Fibroblast of skin of abdomen (primary cell): Measurements from ENCODE around the gene UBAC2.

ENCODE experiments used
- DNase-seq: peaks from one replicate; pipeline ENCODE4 v3.0.0-alpha.2; 2013

The UBAC2 gene

DNA sequence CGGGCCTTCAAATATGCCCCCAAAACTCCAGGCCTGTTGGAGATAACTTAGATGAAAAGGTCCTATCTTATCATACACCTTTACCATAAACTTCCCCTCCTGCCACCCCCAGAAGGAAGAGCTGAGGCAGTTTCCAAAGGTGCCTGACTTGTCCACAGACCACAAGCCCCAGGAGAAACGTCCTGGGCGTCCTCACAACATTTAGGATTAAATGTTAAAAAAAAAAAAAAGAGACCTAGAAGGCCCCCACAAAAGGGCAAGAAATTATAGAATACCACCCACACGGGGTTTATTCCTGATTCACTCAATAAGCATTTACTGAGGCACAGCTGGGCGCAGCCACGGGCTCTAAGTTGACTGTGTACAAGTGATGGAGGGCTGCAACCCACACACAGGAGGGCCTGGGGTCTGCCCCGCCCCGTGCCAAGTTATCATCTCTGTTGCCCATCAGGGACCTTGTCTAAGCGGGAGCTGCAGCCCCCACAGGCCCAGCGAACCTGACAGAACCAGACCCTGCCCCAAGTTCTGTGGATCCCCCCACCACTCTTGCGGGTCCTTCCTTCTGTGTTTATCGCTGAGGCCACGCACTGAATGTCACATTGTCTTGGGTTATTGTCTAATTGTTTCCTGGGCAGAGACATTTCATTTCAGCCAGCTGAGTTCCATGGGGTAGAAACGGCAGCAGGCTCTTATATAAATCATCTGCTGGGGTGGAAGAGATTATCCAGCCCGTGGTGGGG, 217.6 kb downstream of the UBAC2 start:
- no peak for DNase-seq

DNA sequence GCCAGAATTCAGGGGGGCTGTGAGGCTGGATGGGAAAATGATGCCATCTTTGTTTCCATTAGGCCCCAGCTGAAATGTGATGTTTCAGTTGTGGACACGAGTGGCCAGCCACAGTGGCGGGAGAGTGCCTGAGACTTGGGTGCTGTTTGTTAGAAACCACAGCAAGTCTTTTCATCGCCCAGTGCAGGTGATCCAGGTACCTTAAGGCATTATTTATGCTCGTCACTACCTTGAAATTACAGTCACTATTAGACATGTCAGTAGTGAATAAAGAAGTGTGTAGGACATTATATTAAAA, 218.1 kb downstream of the UBAC2 start:
- no peak for DNase-seq

DNA sequence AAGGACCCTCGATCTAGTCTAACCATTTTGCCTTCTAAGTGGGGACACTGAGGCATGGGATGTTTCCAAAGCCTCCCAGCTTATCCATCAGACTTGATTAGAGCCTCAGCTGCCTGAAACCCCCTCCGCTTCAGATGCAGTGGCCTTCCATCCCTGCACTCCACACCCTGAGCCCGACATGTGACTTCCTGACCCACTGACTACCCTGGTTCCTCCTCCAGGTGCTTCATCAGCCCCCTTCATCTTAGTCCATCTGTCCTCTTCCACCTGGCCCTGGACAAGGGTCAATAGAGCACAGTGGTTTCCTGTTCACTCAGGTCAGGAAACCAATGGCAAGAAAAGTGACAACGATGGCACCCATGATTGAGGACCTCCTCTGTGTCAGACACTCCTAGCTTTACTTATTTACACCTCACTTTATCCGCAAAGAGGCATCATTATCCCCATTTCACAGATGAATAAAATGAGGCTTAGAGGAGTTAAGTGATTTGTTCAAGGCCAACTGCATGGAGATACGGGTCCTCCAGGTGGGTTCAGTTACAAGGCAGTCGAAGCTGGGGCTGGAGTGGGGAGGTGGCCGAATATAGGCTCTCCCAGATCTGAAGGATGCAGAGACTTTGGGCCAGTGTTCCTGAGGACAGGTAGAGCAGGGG, 219.1 kb downstream of the UBAC2 start:
- DNase-seq: no peak

DNA sequence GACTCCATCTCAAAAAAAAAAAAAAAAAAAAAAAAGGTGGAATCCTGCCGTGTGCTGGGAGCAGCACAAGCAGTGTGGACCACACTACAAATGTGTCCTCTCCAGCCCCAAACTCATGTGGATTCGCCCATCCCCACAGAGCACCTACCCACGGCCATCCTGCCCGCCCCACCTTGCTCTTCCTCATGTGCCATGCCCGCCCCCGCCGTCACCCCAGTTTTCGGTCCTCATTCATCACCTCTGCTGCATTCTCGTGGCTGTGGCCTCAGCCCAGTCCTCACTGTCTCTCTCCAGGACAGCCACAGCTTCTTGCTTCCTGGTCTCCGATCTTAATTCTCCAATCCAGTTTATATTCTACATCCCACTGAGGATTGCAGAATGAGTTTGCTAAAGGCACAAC, 220.6 kb downstream of the UBAC2 start:
- DNase-seq: no peak

DNA sequence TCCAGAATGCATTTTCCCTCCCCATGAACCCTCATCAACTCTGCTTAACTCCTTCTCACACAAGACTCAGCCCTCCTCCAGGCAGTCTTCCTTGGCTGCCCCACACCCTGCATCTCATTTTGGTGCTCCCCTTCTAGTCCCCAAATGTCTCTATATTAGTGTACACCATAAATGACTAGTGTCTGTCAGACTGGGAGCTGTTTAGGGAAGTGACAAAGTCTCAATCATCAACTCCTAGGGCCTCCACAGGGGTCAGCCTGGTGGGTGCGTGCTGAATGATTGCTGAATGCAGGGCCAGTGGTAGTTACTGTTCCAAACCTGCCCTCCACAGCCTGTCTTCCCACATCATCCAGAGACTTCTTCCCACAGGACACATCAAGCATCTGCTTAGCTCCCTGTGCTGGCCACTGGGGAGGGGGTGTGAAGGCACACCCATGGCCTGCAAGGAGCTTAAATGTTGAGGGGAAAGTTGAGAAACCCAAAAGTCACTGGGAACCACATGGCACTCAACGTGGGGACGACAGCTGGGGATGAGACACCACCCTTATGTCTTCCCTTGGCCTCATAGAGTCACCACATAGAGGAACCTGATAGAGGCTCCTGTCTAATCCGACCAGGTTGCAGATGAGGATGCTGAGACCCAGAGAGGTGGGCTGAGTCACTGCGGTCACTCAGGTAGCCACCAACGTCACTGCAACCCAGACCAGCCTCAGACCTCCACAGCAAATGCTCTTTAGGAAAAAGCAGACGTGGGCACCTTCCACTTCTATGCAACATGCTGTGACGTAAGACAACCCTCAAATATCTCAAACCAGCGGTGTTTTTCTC, 221.3 kb downstream of the UBAC2 start:
- no peak for DNase-seq

DNA sequence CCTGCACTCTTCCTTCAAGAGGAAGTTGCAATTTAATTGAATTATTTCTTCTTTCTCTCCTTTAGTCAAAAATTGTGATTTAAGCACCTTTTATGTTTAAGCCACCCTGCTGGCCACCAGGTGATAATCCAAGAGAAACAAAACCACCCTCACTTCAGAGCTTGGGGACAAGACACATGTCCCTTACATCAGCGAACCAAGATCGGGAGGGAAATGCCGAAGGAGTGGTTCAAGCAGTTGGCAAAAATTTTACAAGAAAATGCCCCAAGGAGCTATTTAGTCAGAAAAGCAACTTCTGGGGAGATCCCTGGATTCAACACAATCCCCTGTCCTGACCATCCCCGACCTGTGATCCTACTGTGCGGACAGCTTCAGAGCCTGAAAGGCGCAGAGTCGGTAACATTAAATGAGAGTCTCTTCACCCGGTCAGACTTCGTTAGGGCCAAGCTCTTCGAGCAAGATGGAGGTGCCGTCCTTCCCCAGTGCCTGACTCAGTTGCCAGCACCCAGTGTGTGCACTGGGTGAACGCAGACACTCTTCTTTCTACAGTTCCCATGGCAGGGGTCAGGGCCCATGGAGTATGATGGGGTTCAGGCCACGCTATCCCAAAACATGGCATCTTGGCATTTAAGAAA, 222.0 kb downstream of the UBAC2 start:
- DNase-seq: no peak

DNA sequence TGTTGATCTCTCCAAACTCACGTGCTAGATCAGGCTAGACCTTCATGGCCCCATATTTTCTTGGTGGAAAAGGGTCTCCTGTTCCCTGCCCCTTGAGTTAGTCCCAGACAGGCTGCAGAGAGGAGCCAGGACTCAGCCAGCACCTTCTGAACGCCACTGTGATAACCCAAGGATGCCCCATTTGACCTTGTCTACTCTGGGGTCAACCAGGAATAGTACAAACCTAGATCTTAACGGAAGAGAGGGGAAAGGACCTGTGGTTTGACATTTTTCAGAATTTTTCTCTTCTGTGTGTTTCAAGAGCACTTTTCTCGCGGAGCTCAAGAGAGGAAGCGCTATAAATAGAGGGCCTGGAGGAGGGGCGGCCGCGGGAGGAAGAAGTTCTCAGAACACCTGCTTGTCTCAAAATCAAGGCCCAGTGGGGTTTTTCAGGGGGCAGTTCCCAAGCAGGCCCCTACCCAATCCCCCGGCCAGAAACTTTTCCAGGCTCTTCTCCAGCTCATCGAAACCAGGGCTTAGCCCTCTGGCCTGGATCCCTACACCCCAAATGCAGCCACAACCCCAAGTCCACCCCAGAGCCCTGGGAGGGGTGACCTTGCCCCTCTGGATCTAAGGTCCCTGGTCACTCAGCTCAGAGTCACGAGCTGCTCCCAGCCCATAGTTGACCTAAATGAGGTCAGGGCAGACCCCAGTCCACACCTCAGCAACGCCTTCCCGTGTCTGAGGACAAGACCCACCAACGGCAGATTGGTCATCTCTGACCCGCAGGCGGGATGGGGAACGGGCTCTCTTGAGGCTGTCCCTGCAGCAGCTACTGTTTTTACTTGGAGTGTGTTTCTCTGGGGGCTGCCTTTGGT, 225.1 kb downstream of the UBAC2 start:
- DNase-seq: no peak

DNA sequence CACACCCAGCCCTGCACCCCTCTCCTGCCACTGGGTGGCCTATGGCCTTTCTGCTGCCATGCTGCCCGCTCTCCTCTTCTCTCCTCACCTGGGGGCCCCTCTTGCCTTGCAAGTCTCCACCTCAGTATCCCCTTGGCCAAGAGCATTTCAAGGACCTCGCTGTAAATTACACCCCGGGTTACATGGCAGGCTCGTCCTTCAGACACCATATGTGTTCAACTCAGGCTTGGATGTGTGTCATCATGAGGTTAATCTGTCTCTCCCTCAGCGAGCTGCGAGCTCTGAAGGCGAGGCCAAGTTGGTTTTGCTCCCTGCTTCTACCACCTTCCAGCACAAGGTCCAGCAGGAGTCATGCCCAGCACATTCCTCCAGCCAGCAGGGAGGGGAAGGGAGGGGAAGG, 225.8 kb downstream of the UBAC2 start:
- no peak for DNase-seq

DNA sequence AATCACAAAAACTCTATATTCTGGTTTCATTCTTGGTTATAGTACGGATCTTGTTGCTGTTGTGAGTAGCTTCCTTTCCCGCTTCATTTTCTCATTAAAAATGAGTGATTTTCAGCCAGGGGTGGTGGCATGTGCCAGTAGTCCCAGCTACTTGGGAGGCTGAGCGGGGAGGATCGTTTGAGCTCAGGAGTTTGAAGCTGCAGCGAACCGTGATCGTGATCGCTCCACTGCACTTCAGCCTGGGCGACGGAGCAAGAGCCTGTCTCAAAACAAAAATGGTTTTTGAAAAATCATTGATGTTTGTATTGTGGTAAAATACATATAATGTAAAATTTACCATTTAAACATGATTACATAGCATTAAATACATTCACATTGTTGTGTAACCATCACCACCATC, 229.0 kb downstream of the UBAC2 start:
- DNase-seq: no peak

DNA sequence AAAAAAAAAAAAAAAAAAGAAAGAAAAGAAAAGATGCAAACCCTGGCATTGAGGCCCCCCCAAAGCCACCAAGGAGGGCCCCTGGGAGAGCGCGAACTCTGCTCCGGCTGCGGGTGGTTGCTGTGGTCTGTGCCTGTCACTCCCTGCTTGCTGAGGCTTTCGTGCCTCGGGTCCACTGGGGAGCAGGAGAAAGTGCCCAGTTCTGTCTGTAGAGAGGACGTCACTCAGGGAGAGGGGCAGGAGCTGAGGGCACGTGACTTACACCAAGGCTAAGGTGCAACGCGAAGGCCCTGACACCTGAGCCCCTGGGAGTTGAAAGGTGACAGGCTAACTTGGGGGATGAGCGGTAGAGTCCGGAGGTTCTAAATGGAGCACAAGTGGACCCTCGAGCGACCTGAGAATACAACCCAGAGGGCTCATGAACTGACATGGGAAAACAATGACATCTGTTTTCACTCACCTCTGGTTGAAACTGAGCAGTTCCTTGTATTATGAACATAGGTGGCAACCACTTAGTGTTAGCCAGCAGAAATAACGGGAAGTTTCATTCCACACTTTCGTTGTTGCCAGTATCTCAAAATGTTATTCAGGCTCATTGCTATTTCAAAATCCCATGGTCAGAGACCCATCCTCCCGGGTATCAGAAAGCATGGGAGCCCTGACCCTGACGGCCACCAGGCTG, 231.4 kb downstream of the UBAC2 start:
- no peak for DNase-seq

DNA sequence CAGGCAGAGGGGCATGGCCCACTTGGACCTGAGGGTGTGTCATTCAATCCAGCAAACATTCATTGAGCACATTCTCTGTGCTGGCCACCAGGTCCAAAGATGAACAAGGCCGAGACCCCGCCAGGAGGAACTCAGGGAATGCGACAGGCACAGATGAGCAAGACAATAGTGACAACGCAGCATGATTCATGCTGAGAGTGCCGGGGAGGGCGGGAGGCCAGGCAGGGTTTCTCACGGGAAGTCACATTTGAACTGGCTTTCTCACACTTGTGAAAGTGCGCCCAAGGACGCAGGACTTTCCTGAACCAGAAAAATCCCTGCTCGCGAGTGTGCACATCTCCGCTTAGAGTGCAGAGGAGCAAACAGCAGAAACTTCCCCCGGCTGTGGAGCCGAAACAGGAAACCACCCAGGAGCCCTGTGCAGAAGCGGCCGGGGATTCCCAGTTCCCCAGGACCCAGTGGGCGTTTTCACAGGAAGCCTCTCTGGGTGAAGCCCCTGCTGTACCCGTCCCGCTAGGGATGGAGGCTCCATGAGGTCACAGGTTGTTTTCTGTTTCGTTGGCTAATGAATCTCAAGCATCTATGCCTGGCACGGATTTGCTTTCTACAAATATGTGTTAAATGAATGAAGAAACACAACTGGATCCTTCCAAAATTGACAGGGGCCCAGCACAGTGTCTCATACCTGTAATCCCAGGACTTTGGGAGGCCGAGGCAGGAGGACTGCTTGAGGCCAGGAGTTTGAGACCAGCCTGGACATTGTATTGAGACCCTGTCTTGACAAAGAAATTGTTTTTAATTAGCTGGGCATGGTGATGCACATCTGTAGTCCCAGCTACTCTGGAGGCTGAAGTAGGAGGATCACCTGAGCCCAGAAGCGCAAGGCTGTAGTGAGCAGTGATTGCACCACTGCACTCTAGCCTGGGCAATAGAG, 232.2 kb downstream of the UBAC2 start:
- DNase-seq: peak; percentile 56

DNA sequence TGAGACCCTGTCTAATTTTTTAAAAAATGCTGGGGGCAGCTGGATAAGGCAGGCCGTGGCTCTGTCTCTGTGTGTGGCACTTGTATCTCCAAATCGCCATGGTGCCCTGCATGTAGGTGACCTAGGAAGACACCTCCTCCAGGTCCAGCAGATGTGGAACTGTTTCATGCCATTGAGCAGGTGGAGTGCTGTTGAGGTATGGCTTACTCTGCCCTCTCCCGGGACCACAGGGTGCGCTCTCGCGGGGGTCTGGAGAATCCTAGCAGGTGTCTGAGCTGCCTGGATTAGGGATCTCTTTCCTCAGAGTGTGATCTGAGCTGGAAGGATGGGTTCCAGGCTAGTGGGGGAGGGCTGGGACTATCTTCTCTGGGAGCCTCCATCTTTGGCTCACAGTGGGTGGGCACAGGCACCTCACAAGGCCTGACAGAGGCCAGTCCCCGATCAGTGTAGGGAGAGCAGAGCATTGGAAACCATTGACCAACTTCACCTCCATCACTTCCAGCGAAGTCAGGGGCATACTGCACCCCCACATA, 233.0 kb downstream of the UBAC2 start:
- DNase-seq: no peak

DNA sequence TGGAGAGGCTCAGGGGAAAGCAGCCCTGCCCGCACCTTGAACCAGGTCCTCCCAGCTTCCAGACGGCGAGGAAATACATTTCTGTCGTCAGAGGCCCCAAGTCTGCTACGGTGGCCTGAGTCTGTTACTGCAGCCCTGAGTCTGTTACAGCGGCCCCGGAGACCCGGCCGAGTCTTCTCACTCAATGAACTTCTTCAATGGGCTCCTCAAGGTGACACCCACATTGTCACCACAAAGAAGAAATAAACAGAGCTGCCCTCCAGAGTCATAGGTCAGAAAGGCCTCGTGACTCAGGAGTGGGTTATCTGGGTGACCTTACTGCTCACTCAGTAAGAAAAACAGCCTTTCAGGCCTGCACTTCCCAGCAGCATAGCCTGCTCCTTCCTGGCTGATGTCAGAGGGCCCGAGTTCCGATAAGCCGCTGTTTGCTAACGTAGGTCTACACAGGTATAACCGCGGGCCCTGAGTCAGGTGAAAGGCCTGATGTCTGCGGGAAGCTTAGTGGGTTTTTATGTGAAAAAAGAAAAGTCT, 233.7 kb downstream of the UBAC2 start:
- DNase-seq: no peak

DNA sequence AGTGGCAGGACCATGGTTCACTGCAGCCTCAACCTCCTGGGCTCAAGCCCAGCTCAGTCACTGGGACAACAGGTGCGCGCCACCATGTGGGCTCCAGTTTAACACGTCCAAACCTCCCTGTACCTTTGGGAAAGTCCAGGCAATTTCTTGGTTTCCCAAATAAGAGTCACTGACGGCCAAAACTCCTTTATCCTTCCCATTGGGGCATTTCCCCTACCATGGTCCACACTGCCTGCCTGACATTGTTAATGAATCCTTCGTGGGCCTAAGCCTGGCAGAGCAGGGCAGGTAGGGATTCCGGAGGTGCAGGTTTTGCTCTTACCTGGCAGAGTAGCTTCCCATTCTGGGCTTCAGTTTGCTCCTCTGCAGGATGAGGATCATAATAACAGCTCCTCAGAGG, 234.5 kb downstream of the UBAC2 start:
- no peak for DNase-seq

DNA sequence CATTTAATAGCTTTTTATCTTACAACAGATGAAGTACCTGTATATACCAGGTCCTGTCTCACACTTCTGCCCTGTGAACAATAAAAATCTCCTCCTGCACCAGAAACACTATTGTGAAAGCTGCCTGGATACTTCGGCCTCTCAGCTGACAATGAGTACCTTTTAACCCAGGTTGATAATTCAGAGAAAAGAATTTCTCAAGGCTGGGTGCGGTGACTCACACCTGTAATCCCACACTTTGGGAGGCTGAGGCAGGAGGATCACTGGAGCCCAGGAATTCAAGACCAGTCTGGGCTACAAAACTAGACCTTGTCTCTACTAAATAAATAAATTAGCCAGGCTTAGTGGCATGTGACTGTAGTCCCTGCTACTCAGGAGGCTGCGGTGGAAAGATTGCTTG, 235.3 kb downstream of the UBAC2 start:
- DNase-seq: no peak
